HEK293 (cell line): Measurements from ENCODE around the gene MATN4.

ENCODE experiments used
- CTCF ChIA-PET: fragments of 350-600 bp; formaldehyde crosslinking; extraction: SDS; loops from one replicate; lab custom pipeline; 2021; ENCODE audit warnings: antibody characterized with exemption; lab: Yijun Ruan, JAX
- POLR2A ChIA-PET: fragments of 300-600 bp; formaldehyde crosslinking; extraction: SDS; loops from one replicate; lab custom pipeline; 2020; ENCODE audit warnings: antibody characterized with exemption, inconsistent platforms; lab: Yijun Ruan, JAX
- H3K27ac ChIP-seq: fragments of 200-500 bp; sonication (Bioruptor generic); 2 replicates; pipeline ENCODE4 v1.5.1; 2014; ENCODE audit warnings: low read depth, low read length, control low read depth, inconsistent platforms; ENCODE audit errors: extremely low read depth
- H3K36me3 ChIP-seq, 2 experiments: fragments of 200-500 bp in 1 of 2; sonication (Bioruptor generic) in 1 of 2; 1 replicate in 1 of 2; 2 replicates in 1 of 2; pipeline ENCODE4 v1.5.1; 2014 to 2017; ENCODE audit warnings: inconsistent platforms in 2 of 2, low read length in 2 of 2; ENCODE audit not compliant: control insufficient read depth in 2 of 2, insufficient read depth in 1 of 2
- H3K4me1 ChIP-seq: fragments of 200-500 bp; sonication (Bioruptor generic); 2 replicates; pipeline ENCODE4 v1.5.1; 2014; ENCODE audit warnings: mild to moderate bottlenecking, low read length, inconsistent platforms; ENCODE audit not compliant: control insufficient read depth, insufficient read depth
- H3K4me3 ChIP-seq: 2 replicates; pipeline ENCODE4 v1.5.1; 2011; ENCODE audit warnings: low read depth, mild to moderate bottlenecking, control low read depth, low read length, moderate library complexity
- H3K9me3 ChIP-seq: fragments of 200-500 bp; sonication (Bioruptor generic); 2 replicates; pipeline ENCODE4 v1.5.1; 2014; ENCODE audit warnings: low read depth, low read length, inconsistent platforms; ENCODE audit not compliant: control insufficient read depth, insufficient read depth
- ATF2 ChIP-seq: fragments of 450-650 bp; formaldehyde crosslinking; IDR thresholded peaks from 2 replicates; pipeline ENCODE4 v1.5.1; 2016; ENCODE audit warnings: missing biosample characterization, missing genetic modification characterization, low read depth
- FEZF1 ChIP-seq: fragments of 450-650 bp; formaldehyde crosslinking; IDR thresholded peaks from 2 replicates; pipeline ENCODE4 v1.5.1; 2016; ENCODE audit warnings: missing biosample characterization, missing genetic modification characterization
- GLI2 ChIP-seq: fragments of 450-650 bp; formaldehyde crosslinking; IDR thresholded peaks from 2 replicates; pipeline ENCODE4; 2017; ENCODE audit warnings: missing biosample characterization, missing genetic modification characterization, low read depth, borderline replicate concordance
- INSM2 ChIP-seq: fragments of 450-650 bp; formaldehyde crosslinking; IDR thresholded peaks from 2 replicates; pipeline ENCODE4 v1.5.1; 2016; ENCODE audit warnings: missing biosample characterization, missing genetic modification characterization
- KLF8 ChIP-seq: fragments of 450-650 bp; formaldehyde crosslinking; IDR thresholded peaks from 2 replicates; pipeline ENCODE4 v1.5.1; 2016; ENCODE audit warnings: missing biosample characterization, missing genetic modification characterization
- RBAK ChIP-seq: fragments of 450-650 bp; formaldehyde crosslinking; IDR thresholded peaks from 2 replicates; pipeline ENCODE4 v1.5.1; 2016; ENCODE audit warnings: missing biosample characterization, missing genetic modification characterization
- SETDB1 ChIP-seq: IDR thresholded peaks from one replicate; pipeline ENCODE4 v1.6.1; 2017; ENCODE audit warnings: mild to moderate bottlenecking, low read length, moderate library complexity, mixed read lengths; ENCODE audit not compliant: insufficient read length
- SP2 ChIP-seq: fragments of 450-650 bp; formaldehyde crosslinking; IDR thresholded peaks from 2 replicates; pipeline ENCODE4 v1.5.1; 2016; ENCODE audit warnings: missing biosample characterization, missing genetic modification characterization
- SP3 ChIP-seq: fragments of 450-650 bp; formaldehyde crosslinking; IDR thresholded peaks from 2 replicates; pipeline ENCODE4 v1.5.1; 2016; ENCODE audit warnings: missing biosample characterization, missing genetic modification characterization
- SP7 ChIP-seq: fragments of 450-650 bp; formaldehyde crosslinking; IDR thresholded peaks from 2 replicates; pipeline ENCODE4 v1.5.1; 2016; ENCODE audit warnings: missing biosample characterization, missing genetic modification characterization
- TRIM28 ChIP-seq: IDR thresholded peaks from 2 replicates; pipeline ENCODE4 v1.6.1; 2011; ENCODE audit warnings: low read length, control low read depth, borderline replicate concordance
- YY1 ChIP-seq: fragments of 450-650 bp; formaldehyde crosslinking; IDR thresholded peaks from 2 replicates; pipeline ENCODE4 v1.5.1; 2018; ENCODE audit warnings: missing biosample characterization, missing genetic modification characterization
- ZBTB1 ChIP-seq: fragments of 450-650 bp; formaldehyde crosslinking; IDR thresholded peaks from 2 replicates; pipeline ENCODE4 v1.5.1; 2016; ENCODE audit warnings: missing biosample characterization, missing genetic modification characterization
- ZBTB8A ChIP-seq: fragments of 450-650 bp; formaldehyde crosslinking; IDR thresholded peaks from 2 replicates; pipeline ENCODE4 v1.5.1; 2016; ENCODE audit warnings: missing biosample characterization, missing genetic modification characterization
- ZNF10 ChIP-seq: fragments of 450-650 bp; formaldehyde crosslinking; IDR thresholded peaks from 2 replicates; pipeline ENCODE4 v1.5.1; 2017; ENCODE audit warnings: missing biosample characterization, missing genetic modification characterization
- ZNF114 ChIP-seq: fragments of 450-650 bp; formaldehyde crosslinking; IDR thresholded peaks from 2 replicates; pipeline ENCODE4 v1.5.0; 2017; ENCODE audit warnings: missing biosample characterization, missing genetic modification characterization
- ZNF133 ChIP-seq: fragments of 450-650 bp; formaldehyde crosslinking; IDR thresholded peaks from 2 replicates; pipeline ENCODE4 v1.5.1; 2016; ENCODE audit warnings: missing biosample characterization, missing genetic modification characterization
- ZNF155 ChIP-seq: fragments of 450-650 bp; formaldehyde crosslinking; IDR thresholded peaks from 2 replicates; pipeline ENCODE4 v1.5.1; 2016; ENCODE audit warnings: missing biosample characterization, missing genetic modification characterization
- ZNF2 ChIP-seq: fragments of 450-650 bp; formaldehyde crosslinking; IDR thresholded peaks from 2 replicates; pipeline ENCODE4 v1.5.1; 2016; ENCODE audit warnings: missing biosample characterization, missing genetic modification characterization
- ZNF248 ChIP-seq: fragments of 450-650 bp; formaldehyde crosslinking; IDR thresholded peaks from 2 replicates; pipeline ENCODE4 v1.5.1; 2017; ENCODE audit warnings: missing biosample characterization, missing genetic modification characterization
- ZNF398 ChIP-seq: fragments of 450-650 bp; formaldehyde crosslinking; IDR thresholded peaks from 2 replicates; pipeline ENCODE4 v1.5.1; 2017; ENCODE audit warnings: missing biosample characterization, missing genetic modification characterization
- ZNF404 ChIP-seq: fragments of 450-650 bp; formaldehyde crosslinking; IDR thresholded peaks from 2 replicates; pipeline ENCODE4 v1.5.1; 2017; ENCODE audit warnings: missing biosample characterization, missing genetic modification characterization
- ZNF473 ChIP-seq: fragments of 450-650 bp; formaldehyde crosslinking; IDR thresholded peaks from 2 replicates; pipeline ENCODE4 v1.5.1; 2017; ENCODE audit warnings: missing biosample characterization, missing genetic modification characterization
- ZNF48 ChIP-seq: fragments of 450-650 bp; formaldehyde crosslinking; IDR thresholded peaks from 2 replicates; pipeline ENCODE4 v1.5.1; 2016; ENCODE audit warnings: missing biosample characterization, missing genetic modification characterization
- ZNF558 ChIP-seq: fragments of 450-650 bp; formaldehyde crosslinking; IDR thresholded peaks from 2 replicates; pipeline ENCODE4 v1.5.1; 2016; ENCODE audit warnings: missing biosample characterization, missing genetic modification characterization
- ZNF600 ChIP-seq: fragments of 450-650 bp; formaldehyde crosslinking; IDR thresholded peaks from 2 replicates; pipeline ENCODE4 v1.5.1; 2016; ENCODE audit warnings: missing biosample characterization, missing genetic modification characterization
- ZNF621 ChIP-seq: fragments of 450-650 bp; formaldehyde crosslinking; IDR thresholded peaks from 2 replicates; pipeline ENCODE4 v1.5.1; 2017; ENCODE audit warnings: missing biosample characterization, missing genetic modification characterization
- ZNF626 ChIP-seq: fragments of 450-650 bp; sonication (Bioruptor Pico); formaldehyde crosslinking; IDR thresholded peaks from 2 replicates; pipeline ENCODE4 v1.5.1; 2018; ENCODE audit warnings: missing biosample characterization, missing genetic modification characterization, inconsistent platforms
- ZNF747 ChIP-seq: fragments of 450-650 bp; formaldehyde crosslinking; IDR thresholded peaks from 2 replicates; pipeline ENCODE4 v1.5.1; 2016; ENCODE audit warnings: missing biosample characterization, missing genetic modification characterization
- ZNF785 ChIP-seq: fragments of 450-650 bp; formaldehyde crosslinking; IDR thresholded peaks from 2 replicates; pipeline ENCODE4 v1.5.1; 2016; ENCODE audit warnings: missing biosample characterization, missing genetic modification characterization

The MATN4 gene

GRCh38 chr20:45282700-45283550 lies 25.2 kb downstream of the MATN4 start (continued):
- TF ChIP-seq INSM2 (tag by site-specific recombination) (0 out of 2 replicates have a peak, but pooled peaks have one; percentile 12), ZNF626 (tag by site-specific recombination) (no peak), ZNF133 (tag by site-specific recombination) (peak; percentile 20; the same call in 1 of the 2 replicates), GLI2 (tag by site-specific recombination) (no peak), RBAK (tag by site-specific recombination) (no peak), ZBTB1 (tag by site-specific recombination) (no peak), ZNF114 (tag by site-specific recombination) (0 out of 2 replicates have a peak, but pooled peaks have one; percentile 17), SP3 (tag by site-specific recombination) (no peak), ZNF2 (tag by site-specific recombination) (no peak), YY1 (tag by site-specific recombination) (no peak), ZNF785 (peak; percentile 72; the same call in 1 of the 2 replicates), ZNF621 (tag by site-specific recombination) (no peak), SP2 (tag by site-specific recombination) (no peak), TRIM28 (no peak), ZNF747 (tag by site-specific recombination) (no peak), ZNF558 (tag by site-specific recombination) (no peak)
- TF ChIP-seq, all 188 proteins: peak for 12

GRCh38 chr20:45279992-45280391 lies 28.1 kb downstream of the MATN4 start:
- ChIA-PET CTCF (interaction anchor here (0.5 to 1.9 kb wide), 5 partner anchors 10 to 168 kb away, joined by 3 to 6 read pairs (median 3); no protein-coding TSS in a partner anchor), POLR2A (no interaction called here)
- Histone ChIP-seq H3K27ac (no peak overlapping the region), H3K36me3 (no peaks in the 10 kb centered on the region), H3K9me3 (no peaks in the 10 kb centered on the region), H3K4me1 (no peaks in the 10 kb centered on the region), H3K4me3 (no peak overlapping the region)
- no peak for TF ChIP-seq SETDB1
- no peak for TF ChIP-seq ZNF48 (tag by site-specific recombination)
- no peak; the same call in 1 of the 2 replicates for TF ChIP-seq ZNF558 (tag by site-specific recombination)
- TF ChIP-seq ZNF473 (tag by site-specific recombination): no peak
- TF ChIP-seq FEZF1 (tag by site-specific recombination): no peak
- TF ChIP-seq KLF8 (tag by site-specific recombination): peak; percentile 55; the same call in 1 of the 2 replicates
- no peak for TF ChIP-seq ZNF10
- no peak for TF ChIP-seq ZNF404
- TF ChIP-seq SP7 (tag by site-specific recombination): peak; percentile 65
- TF ChIP-seq INSM2 (tag by site-specific recombination): no peak
- TF ChIP-seq ZNF600 (tag by site-specific recombination): peak; percentile 32; the same call in 1 of the 2 replicates
- no peak for TF ChIP-seq ZBTB8A (tag by site-specific recombination)
- TF ChIP-seq ZNF155 (tag by site-specific recombination): no peak
- 0 out of 2 replicates have a peak, but pooled peaks have one; percentile 13 for TF ChIP-seq ZNF398
- no peak for TF ChIP-seq ZNF248 (tag by site-specific recombination)
- peak; percentile 97 for TF ChIP-seq ATF2 (tag by site-specific recombination)
